Measurements from ENCODE around the gene MAN1A2. TPM values are rescaled to one million over a fixed set of nuclear protein-coding genes. Genes with fewer than 3 reads are reported as not detected.
"Not testable (repeated sequence)": the region's sequence is repeated elsewhere in the genome, so short reads cannot be mapped to it uniquely, and the experiment has no call there.

Gene MAN1A2
- total RNA-seq, 1 donor from 2014 or later: 39.4 TPM

GRCh38 chr1:117555806-117556205 lies 188.6 kb downstream of the MAN1A2 start:
- H3K4me1 Mint-ChIP-seq: no peaks in the 10 kb centered on the region
- H3K27me3 Mint-ChIP-seq (ENCODE audit: low read depth): no peaks in the 10 kb centered on the region
- H3K27ac Mint-ChIP-seq (ENCODE audit: unreplicated experiment): no peak overlapping the region
- H3K4me3 Mint-ChIP-seq: no peak overlapping the region
- H3K9me3 Mint-ChIP-seq: peaks cover 16% of the 10 kb centered on the region
- DNase-seq (ENCODE audit: low read depth, low spot score): no peak
- H3K36me3 Mint-ChIP-seq (ENCODE audit: low read depth): peaks cover 2% of the 10 kb centered on the region
- no peak for TF ChIP-seq CTCF (conservative IDR thresholded peaks at IDR 0.05)

- peaks cover 2% of the 10 kb centered on the region for H3K36me3 Mint-ChIP-seq (ENCODE audit: low read depth)
- H3K4me1 Mint-ChIP-seq: no peaks in the 10 kb centered on the region
- no peaks in the 10 kb centered on the region for H3K27me3 Mint-ChIP-seq (ENCODE audit: low read depth)
- H3K9me3 Mint-ChIP-seq: peaks cover 16% of the 10 kb centered on the region
- no peak for DNase-seq (ENCODE audit: low read depth, low spot score)
- TF ChIP-seq CTCF (conservative IDR thresholded peaks at IDR 0.05): no peak
- H3K27ac Mint-ChIP-seq (ENCODE audit: unreplicated experiment): no peak overlapping the region
- H3K4me3 Mint-ChIP-seq: no peak overlapping the region
These were observed 189.1 kb downstream of the MAN1A2 start for GRCh38 chr1:117556341-117556740.

GRCh38 chr1:117556976-117557375 lies 189.7 kb downstream of the MAN1A2 start:
- Mint-ChIP-seq H3K9me3 (peaks cover 16% of the 10 kb centered on the region), H3K27ac (ENCODE audit: unreplicated experiment) (no peak overlapping the region), H3K4me3 (no peak overlapping the region), H3K36me3 (ENCODE audit: low read depth) (peaks cover 2% of the 10 kb centered on the region), H3K27me3 (ENCODE audit: low read depth) (no peaks in the 10 kb centered on the region), H3K4me1 (no peaks in the 10 kb centered on the region)
- DNase-seq (ENCODE audit: low read depth, low spot score): no peak
- no peak for TF ChIP-seq CTCF (conservative IDR thresholded peaks at IDR 0.05)

GRCh38 chr1:117558451-117558850 lies 191.2 kb downstream of the MAN1A2 start:
- not testable (repeated sequence) for H3K27ac Mint-ChIP-seq (ENCODE audit: unreplicated experiment); DNase-seq (ENCODE audit: low read depth, low spot score); H3K36me3 Mint-ChIP-seq (ENCODE audit: low read depth); H3K4me1 Mint-ChIP-seq; H3K27me3 Mint-ChIP-seq (ENCODE audit: low read depth); H3K4me3 Mint-ChIP-seq
- H3K9me3 Mint-ChIP-seq: peaks cover 16% of the 10 kb centered on the region

GRCh38 chr1:117559139-117559538 lies 191.9 kb downstream of the MAN1A2 start:
- no peak for DNase-seq (ENCODE audit: low read depth, low spot score)
- H3K36me3 Mint-ChIP-seq (ENCODE audit: low read depth): peaks cover 2% of the 10 kb centered on the region
- H3K27ac Mint-ChIP-seq (ENCODE audit: unreplicated experiment): no peak overlapping the region
- peaks cover 16% of the 10 kb centered on the region for H3K9me3 Mint-ChIP-seq
- H3K4me3 Mint-ChIP-seq: no peak overlapping the region
- no peaks in the 10 kb centered on the region for H3K27me3 Mint-ChIP-seq (ENCODE audit: low read depth)
- no peak for TF ChIP-seq CTCF (conservative IDR thresholded peaks at IDR 0.05)
- no peaks in the 10 kb centered on the region for H3K4me1 Mint-ChIP-seq

- TF ChIP-seq CTCF (conservative IDR thresholded peaks at IDR 0.05): no peak
- H3K4me3 Mint-ChIP-seq: no peak overlapping the region
- peaks cover 8% of the 10 kb centered on the region for H3K4me1 Mint-ChIP-seq
- H3K27ac Mint-ChIP-seq (ENCODE audit: unreplicated experiment): no peak overlapping the region
- H3K9me3 Mint-ChIP-seq: peaks cover 13% of the 10 kb centered on the region
- H3K27me3 Mint-ChIP-seq (ENCODE audit: low read depth): no peaks in the 10 kb centered on the region
- DNase-seq (ENCODE audit: low read depth, low spot score): no peak
- peaks cover 2% of the 10 kb centered on the region for H3K36me3 Mint-ChIP-seq (ENCODE audit: low read depth)
These were observed 192.7 kb downstream of the MAN1A2 start for GRCh38 chr1:117559985-117560384.

All from neural crest cell (in vitro differentiated cells).